D341Med (cell line): ENCODE measurements around the gene UBE2D1.

Experiments used
- DNase-seq: peaks from one replicate; pipeline ENCODE4 v3.0.0; 2012; ENCODE audit warnings: low spot score

The UBE2D1 gene

DNA sequence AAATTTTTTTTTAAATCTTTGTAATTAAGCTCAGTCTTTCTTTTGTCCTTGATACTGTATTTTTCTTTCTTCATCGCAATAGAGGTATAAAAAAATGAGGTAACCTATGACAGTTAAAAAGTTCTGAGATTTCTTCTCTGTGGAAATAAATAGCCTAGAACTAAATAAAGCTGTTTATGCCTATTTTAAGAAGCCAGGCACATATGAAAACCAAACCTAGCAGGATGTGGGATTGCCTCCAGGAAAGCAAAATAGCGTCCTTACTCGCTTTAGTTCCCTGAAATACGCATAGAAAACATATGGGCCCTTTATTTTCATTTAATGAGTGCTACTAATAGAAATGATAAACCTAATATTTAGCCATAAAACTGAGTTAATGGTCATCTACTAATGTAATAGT, 6.6 kb downstream of the UBE2D1 start:
- no peak for DNase-seq

DNA sequence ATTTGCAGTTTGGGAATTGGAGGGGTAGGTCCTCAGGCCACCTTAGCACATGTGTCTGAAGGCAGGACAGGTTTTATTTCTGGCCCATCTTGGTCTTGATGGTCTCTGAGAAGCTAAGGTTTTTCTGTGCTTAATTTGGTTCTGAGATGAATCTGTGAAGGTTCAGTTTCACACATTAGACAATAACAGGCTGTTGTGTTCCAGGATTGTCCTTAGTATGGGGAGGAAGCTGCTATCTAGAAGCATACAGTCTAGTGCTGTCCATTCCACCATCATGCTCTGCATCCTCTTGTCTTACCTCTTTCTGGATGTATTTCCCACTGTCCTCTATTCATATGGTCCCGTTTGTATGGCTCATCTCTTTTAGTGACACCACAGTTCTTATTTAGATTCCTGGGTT, 7.1 kb downstream of the UBE2D1 start:
- DNase-seq, result no peak

DNA sequence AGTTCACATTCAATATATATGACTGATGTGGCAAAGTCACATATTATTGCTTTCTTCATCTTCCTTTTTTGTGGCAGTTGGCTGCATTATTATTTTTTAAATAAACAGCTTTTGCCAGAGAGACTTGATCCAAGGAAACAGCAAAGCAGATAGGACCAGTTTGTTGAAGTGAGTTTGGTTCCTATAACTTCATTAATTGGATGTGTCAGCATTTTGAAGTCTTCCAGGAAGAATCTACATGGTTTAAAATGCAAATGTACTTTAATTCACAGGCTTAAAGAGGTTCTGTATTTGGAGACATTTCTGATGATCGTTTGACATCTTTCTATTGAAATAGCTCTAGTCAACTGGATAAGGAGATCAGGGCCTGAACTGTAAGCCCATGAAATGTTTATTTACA, 13.2 kb downstream of the UBE2D1 start:
- no peak for DNase-seq

GRCh38 chr10:58348571-58349033, 13.8 kb downstream of the UBE2D1 start:
- DNase-seq, result no peak

DNA sequence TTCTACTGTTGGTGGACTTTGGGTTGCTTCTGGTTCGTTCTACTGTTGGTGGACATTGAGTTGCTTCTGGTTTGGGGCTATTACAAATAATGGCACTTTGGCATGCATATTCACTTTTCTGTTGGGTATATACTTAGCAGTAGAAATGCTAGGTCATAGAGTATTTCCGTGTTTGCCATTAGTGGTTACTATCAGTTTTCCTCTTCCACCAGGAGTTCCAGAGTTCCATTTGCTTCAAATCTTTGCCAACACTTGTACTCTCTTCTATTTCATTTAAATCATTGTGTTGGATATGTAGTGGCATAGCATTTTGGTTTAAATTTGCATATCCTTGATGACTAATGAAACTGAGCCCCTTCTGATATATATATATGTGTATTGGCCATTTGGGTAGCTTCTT, 15.2 kb downstream of the UBE2D1 start:
- DNase-seq, result no peak

DNA sequence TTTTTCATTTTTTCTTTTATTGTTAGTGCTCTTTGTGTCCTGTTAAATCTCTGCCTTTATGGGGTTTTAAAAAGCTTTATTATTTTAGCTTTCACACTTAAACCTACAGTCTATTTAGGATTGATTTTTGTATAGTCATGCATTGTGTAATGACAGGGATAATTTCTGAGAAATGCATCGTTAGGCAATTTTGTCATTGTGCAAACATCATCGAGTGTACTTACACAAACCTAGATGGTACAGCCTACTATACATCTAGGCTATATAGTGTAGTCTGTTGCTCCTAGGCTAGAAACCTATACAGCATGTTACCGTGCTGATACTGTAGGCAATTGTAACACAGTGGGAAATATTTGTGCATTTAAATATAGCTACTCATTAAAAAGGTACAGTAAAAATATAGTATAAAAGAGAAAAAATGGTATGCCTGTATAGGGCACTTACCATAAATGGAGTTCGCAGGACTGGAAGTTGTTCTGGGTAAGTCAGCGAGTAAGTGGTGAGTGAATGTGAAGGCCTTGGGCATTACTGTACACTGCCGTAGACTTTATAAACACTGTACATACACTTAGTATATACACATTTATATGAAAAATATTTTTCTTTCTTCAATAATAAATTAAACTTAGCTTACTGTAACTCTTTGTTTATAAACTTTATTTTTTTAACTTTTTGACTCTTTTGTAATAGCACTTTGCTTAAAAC, 16.0 kb downstream of the UBE2D1 start:
- DNase-seq, result no peak

GRCh38 chr10:58351616-58352578, 17.1 kb downstream of the UBE2D1 start:
- DNase-seq, result no peak

DNA sequence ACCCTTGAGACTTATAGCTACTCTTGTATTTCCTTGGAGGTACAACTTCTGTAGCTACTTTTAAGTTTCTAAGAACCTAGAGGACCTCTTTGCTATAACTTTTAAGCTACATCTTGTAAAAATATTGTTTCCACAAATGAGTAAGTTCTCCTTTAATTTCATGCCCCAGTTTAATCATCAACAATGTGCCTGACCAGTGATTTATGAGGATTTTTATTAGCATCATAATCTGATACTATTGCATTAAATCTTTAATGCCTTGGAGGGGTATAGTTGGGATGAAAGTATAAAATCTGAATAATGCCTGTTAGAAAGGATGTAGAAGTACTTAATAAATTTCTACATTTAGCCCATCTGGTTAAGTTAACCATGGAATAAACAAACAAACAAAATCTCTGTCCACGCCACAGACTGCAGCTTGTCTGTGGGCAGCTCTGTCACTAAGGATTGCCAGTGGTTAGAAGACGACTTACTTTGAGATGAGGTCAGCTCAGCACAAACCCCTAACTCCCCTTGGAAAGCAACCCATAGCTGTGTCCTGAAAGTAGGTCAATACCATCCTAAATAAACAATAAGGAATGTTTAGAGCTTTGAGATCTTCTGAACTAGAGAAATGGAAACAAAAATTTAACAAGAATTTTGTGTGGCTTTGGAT, 18.3 kb downstream of the UBE2D1 start:
- DNase-seq, result no peak

GRCh38 chr10:58356756-58357155, 21.9 kb downstream of the UBE2D1 start:
- no peak for DNase-seq

GRCh38 chr10:58358314-58358933, 23.6 kb downstream of the UBE2D1 start:
- DNase-seq, result no peak

DNA sequence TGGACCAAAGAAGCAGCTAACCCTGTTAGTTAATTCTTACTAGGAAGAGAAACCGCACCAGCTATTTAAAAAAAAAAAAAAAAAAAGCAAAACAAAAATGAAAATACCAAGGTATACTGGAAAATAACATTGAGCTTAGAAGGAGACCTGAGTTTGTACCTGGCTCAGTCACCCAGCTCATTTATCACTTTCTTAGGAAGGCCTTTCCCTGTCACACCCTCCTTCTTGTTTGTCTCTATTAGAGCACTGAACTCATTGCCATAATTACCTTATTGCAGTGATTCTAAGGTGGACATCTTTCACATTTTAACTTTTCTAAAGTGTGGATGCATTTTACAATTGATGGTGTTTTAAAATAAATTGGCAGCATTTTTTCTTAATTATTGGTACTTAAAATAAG, 24.1 kb downstream of the UBE2D1 start:
- no peak for DNase-seq

GRCh38 chr10:58359541-58359940, 24.7 kb downstream of the UBE2D1 start:
- DNase-seq, result no peak

DNA sequence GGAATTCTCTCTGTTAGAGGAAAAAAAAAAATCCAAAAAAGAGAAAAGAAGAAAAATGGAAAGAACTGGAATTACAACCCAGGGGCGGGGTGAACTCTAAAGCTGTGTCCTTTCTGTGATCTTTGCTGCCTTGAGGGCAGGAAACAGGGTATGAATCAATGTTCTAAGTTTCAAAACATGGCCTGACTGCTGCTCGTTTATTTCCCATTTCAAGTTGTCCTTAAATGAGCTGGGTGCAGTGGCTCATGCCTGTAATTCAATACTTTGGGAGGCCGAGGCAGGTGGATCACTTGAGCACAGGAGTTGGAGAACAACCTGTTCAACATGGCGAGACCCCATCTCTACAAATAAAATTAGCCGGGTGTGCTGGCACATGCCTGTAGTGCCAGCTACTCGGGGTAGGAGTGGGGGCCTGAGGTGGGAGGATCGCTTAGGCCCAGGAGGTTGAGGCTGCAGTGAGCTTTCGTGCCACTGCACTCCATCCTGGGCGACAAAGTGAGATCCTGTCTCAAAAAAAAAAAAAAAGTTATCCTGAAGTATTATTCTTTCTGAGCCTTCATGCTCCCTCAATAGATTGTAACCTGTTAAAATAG, 25.7 kb downstream of the UBE2D1 start:
- DNase-seq, result no peak

- no peak for DNase-seq
Observed at GRCh38 chr10:58361353-58361752, 26.5 kb downstream of the UBE2D1 start.

DNA sequence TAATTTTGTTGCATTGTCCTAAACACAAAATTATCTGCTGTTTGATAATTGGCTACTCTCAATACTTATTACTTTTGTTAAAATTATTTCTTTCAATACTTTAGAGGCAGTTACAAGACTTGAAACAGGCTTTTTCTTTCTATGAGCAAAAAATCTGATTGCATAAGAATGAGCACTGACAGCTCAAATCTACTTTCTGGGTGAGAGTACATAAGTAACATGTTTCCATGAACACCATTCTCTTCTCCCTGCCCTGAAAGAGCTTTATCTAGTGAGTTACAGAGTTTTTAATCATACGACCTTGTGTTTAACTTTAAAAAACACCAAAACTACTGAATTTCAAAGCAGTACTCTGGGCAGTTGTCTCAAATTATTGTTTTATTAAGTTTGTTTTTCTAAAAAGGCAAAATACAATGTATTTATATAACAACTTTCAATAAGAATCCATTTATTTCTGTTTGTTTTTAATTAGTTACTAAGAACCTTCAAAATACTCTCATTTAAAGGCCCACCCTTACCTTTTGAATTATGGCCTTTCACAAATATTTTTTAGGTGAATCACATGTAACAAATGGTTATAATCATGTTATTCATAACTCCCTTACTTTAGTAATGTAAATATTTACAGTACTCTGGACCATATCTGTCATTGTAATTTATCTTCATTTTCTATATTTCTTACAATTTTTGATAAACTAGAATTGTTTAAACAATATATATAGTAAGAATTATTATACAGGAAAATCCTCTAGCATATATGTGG, 27.4 kb downstream of the UBE2D1 start:
- no peak for DNase-seq

GRCh38 chr10:58367069-58367468, 32.3 kb downstream of the UBE2D1 start:
- DNase-seq, result no peak

DNA sequence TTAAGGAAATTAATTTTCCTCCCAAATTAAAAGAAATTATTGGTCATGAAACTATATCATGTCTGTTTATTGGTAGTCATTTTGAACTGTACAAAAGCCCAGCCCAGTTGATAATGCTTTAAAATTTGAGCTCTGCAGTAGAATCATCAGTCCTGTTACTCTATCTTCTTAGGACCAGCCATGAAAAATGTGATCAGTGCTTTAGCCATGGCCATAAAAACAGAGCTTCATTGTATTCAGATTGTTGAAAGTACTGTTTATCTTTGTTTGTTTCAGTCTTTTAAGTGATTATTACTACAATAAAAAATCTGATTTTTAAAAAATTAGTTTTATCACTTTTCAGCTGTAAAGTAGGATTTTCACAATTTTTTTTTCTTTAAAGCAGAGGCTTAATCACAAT, 36.7 kb downstream of the UBE2D1 start:
- no peak for DNase-seq

DNA sequence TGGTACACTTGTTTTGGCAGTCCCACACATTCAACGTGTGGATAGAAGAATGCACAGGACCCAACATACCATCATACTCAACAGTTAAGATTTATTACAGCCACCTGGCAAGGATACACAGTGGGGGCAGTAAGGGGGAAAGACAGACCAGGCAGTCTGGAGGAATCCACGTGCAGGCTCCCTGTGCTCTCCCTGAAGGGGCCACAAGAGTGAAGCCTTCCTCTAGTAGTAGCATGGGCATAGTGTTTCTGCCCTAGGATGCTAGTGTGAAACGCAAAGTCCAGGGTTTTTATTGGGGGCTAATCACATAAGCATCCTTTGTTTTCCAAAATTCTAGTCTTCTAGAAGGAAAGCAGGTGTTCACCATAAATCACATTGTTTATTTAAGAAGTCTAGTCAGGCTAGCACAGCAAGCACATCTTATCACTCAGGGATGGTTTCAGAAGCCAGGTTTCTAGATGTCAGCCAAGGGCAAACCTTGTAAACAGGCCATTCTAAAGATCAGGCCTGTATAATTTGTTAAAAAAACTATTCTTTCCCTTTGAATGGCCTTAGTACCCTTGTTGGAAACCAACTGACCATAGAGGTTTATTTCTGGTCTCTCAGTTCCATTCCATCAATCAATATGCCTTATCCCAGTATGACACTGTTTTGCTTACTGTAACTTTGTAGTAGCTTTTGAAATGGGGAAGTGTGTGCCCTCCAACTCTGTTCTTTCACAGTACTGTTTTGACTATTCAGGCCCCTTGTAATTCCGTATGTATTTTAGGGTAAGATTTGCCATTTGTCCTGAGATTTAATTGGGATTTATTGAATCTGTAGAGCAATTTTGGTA, 38.0 kb downstream of the UBE2D1 start:
- no peak for DNase-seq

GRCh38 chr10:58373442-58373827, 38.6 kb downstream of the UBE2D1 start:
- no peak for DNase-seq

DNA sequence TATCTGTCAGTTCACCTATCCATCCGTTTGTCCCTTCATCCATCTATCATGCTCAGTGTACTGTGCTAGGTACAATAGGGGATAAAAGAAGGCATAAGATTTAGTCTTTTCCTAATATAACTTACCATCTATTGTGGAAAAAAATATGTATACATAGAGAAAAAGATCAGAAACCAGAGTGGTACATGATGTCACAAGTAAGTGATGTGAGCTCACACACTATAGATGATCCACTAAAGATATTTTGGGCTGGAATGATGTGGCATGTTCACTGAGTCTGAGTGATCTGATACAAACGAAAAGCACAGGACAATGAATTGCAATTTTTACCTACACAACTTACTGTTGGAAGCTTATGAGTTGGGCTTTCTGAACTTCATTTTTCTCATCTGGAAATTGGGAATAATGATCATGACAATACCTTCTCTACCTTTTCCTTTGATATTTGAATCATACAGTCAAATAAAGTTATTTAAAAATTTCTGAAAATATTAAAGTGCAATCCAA, 47.7 kb downstream of the UBE2D1 start:
- DNase-seq, result no peak
